ENCODE data around the gene PTGIR.
A peak's percentile ranks its signal among the peaks of the same experiment; 100 is the strongest.

PTGIR gene

GRCh38 chr19:46624958-46625661, at the start of gene PTGIR:
PTGIR (minus strand) TSS chr19:46625089; CDS start chr19:46624225, 864 bp downstream.
- DNase-seq, result peak; percentile 61

- no peak for DNase-seq
Measured at GRCh38 chr19:46670813-46671212, 45.9 kb upstream of the PTGIR start.

GRCh38 chr19:46668662-46669061, 43.8 kb upstream of the PTGIR start:
- no peak for DNase-seq

GRCh38 chr19:46665072-46665471, 40.2 kb upstream of the PTGIR start:
- DNase-seq, result no peak

- peak; percentile 94 for DNase-seq
Measured at GRCh38 chr19:46661735-46662592, 37.1 kb upstream of the PTGIR start.

- peak; percentile 100 for DNase-seq
Measured at GRCh38 chr19:46661020-46661731, 36.3 kb upstream of the PTGIR start, which contains the start of gene DACT3. DACT3 (minus strand) TSS chr19:46661182; CDS start chr19:46661064, 118 bp downstream.

GRCh38 chr19:46660551-46661019, 35.7 kb upstream of the PTGIR start:
- no peak for DNase-seq

- DNase-seq, result no peak
Measured at GRCh38 chr19:46660008-46660517, 35.2 kb upstream of the PTGIR start.

- peak; percentile 45 for DNase-seq
Measured at GRCh38 chr19:46659151-46660007, 34.5 kb upstream of the PTGIR start.

GRCh38 chr19:46656541-46656940, 31.7 kb upstream of the PTGIR start:
- no peak for DNase-seq

GRCh38 chr19:46654621-46655152, 29.8 kb upstream of the PTGIR start:
- DNase-seq, result no peak

- DNase-seq, result no peak
Measured at GRCh38 chr19:46650445-46650844, 25.6 kb upstream of the PTGIR start.

GRCh38 chr19:46648961-46649960, 24.4 kb upstream of the PTGIR start:
- no peak for DNase-seq

- no peak for DNase-seq
Measured at GRCh38 chr19:46648060-46648960, 23.4 kb upstream of the PTGIR start.

- DNase-seq, result no peak
Measured at GRCh38 chr19:46646402-46646801, 21.5 kb upstream of the PTGIR start.

- DNase-seq, result no peak
Measured at GRCh38 chr19:46644720-46645119, 19.8 kb upstream of the PTGIR start.

- DNase-seq, result no peak
Measured at GRCh38 chr19:46640656-46641055, 15.8 kb upstream of the PTGIR start.

- DNase-seq, result no peak
Measured at GRCh38 chr19:46639358-46640182, 14.7 kb upstream of the PTGIR start.
